ENCODE data around the gene RAB1A.

GRCh38 chr2:65053199-65053598 lies 76.7 kb downstream of the RAB1A start:
- TF ChIP-seq, protein P1, sequence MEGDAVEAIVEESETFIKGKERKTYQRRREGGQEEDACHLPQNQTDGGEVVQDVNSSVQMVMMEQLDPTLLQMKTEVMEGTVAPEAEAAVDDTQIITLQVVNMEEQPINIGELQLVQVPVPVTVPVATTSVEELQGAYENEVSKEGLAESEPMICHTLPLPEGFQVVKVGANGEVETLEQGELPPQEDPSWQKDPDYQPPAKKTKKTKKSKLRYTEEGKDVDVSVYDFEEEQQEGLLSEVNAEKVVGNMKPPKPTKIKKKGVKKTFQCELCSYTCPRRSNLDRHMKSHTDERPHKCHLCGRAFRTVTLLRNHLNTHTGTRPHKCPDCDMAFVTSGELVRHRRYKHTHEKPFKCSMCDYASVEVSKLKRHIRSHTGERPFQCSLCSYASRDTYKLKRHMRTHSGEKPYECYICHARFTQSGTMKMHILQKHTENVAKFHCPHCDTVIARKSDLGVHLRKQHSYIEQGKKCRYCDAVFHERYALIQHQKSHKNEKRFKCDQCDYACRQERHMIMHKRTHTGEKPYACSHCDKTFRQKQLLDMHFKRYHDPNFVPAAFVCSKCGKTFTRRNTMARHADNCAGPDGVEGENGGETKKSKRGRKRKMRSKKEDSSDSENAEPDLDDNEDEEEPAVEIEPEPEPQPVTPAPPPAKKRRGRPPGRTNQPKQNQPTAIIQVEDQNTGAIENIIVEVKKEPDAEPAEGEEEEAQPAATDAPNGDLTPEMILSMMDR (IDR thresholded peaks at IDR 0.05; ENCODE audit: low read depth, low read length): no peak
- TF ChIP-seq EZH2phosphoT487 (IDR thresholded peaks at IDR 0.05; ENCODE audit: low read depth): no peak
